H9 (cell line): ENCODE data around the gene DGCR2. TPM values are rescaled to one million over a fixed set of nuclear protein-coding genes. Genes with fewer than 3 reads are reported as not detected.
"Not testable (repeated sequence)": the region's sequence is repeated elsewhere in the genome, so short reads cannot be mapped to it uniquely, and the experiment has no call there.

Experiments used
- DNase-seq: peaks from one replicate; pipeline ENCODE4 v3.0.0-alpha.2; 2017
- H2AFZ ChIP-seq: one replicate; pipeline ENCODE4 v1.6.1; 2013; ENCODE audit warnings: mild to moderate bottlenecking, low read length, control low read depth, moderate library complexity
- H2AK5ac ChIP-seq: 2 replicates; pipeline ENCODE4 v1.6.1; 2013; ENCODE audit warnings: low read length, control low read depth, mixed read lengths; ENCODE audit not compliant: insufficient read length
- H2BK120ac ChIP-seq: one replicate; pipeline ENCODE4 v1.6.1; 2013; ENCODE audit warnings: low read depth, mild to moderate bottlenecking, low read length, control low read depth, inconsistent platforms; ENCODE audit not compliant: poor library complexity, severe bottlenecking
- H2BK12ac ChIP-seq: 2 replicates; pipeline ENCODE4 v1.6.1; 2013; ENCODE audit warnings: low read length, control low read depth, mixed read lengths, low read depth; ENCODE audit not compliant: insufficient read length
- H2BK15ac ChIP-seq: 2 replicates; pipeline ENCODE4 v1.6.1; 2013; ENCODE audit warnings: low read depth, low read length, control low read depth
- H2BK20ac ChIP-seq: one replicate; pipeline ENCODE4 v1.6.1; 2013; ENCODE audit warnings: low read depth, mild to moderate bottlenecking, low read length, control low read depth, inconsistent platforms; ENCODE audit not compliant: poor library complexity, severe bottlenecking
- H2BK5ac ChIP-seq: 2 replicates; pipeline ENCODE4 v1.6.1; 2013; ENCODE audit warnings: low read length, control low read depth, mixed read lengths; ENCODE audit not compliant: insufficient read length
- H3K14ac ChIP-seq: 2 replicates; pipeline ENCODE4 v1.6.1; 2013; ENCODE audit warnings: low read length, control low read depth; ENCODE audit not compliant: insufficient read depth
- H3K18ac ChIP-seq: 2 replicates; pipeline ENCODE4 v1.6.1; 2013; ENCODE audit warnings: low read depth, mild to moderate bottlenecking, mixed read lengths, low read length, control low read depth; ENCODE audit not compliant: insufficient read length
- H3K23ac ChIP-seq: 2 replicates; pipeline ENCODE4 v1.6.1; 2013; ENCODE audit warnings: low read length, control low read depth, mixed read lengths, low read depth; ENCODE audit not compliant: insufficient read length
- H3K23me2 ChIP-seq: 2 replicates; pipeline ENCODE4 v1.6.1; 2013; ENCODE audit warnings: low read depth, mild to moderate bottlenecking, mixed read lengths, low read length, control low read depth; ENCODE audit not compliant: insufficient read length, poor library complexity, severe bottlenecking
- H3K27ac ChIP-seq: 2 replicates; pipeline ENCODE4 v1.5.1; 2013; ENCODE audit warnings: low read length, control low read depth, mixed read lengths, low read depth; ENCODE audit not compliant: insufficient read length
- H3K27me3 ChIP-seq: 2 replicates; pipeline ENCODE4 v1.6.1; 2013; ENCODE audit warnings: low read length, control low read depth, inconsistent platforms; ENCODE audit not compliant: insufficient read depth
- H3K4ac ChIP-seq: 2 replicates; pipeline ENCODE4 v1.6.1; 2013; ENCODE audit warnings: low read depth, mild to moderate bottlenecking, control low read depth, inconsistent platforms, low read length, moderate library complexity
- H3K4me1 ChIP-seq: 2 replicates; pipeline ENCODE4 v1.6.1; 2013; ENCODE audit warnings: low read length, control low read depth, inconsistent platforms; ENCODE audit not compliant: insufficient read depth
- H3K4me2 ChIP-seq: 2 replicates; pipeline ENCODE4 v1.6.1; 2013; ENCODE audit warnings: low read length, control low read depth, mixed read lengths; ENCODE audit not compliant: insufficient read length, insufficient read depth
- H3K56ac ChIP-seq: 2 replicates; pipeline ENCODE4 v1.6.1; 2013; ENCODE audit warnings: low read depth, mild to moderate bottlenecking, mixed read lengths, low read length, control low read depth; ENCODE audit not compliant: insufficient read length
- H3K79me1 ChIP-seq: 2 replicates; pipeline ENCODE4 v1.6.1; 2013; ENCODE audit warnings: low read depth, mild to moderate bottlenecking, moderate library complexity, low read length, control low read depth, inconsistent platforms; ENCODE audit not compliant: insufficient read depth, poor library complexity, severe bottlenecking
- H3K79me2 ChIP-seq: 2 replicates; pipeline ENCODE4 v1.6.1; 2013; ENCODE audit warnings: low read length, control low read depth, inconsistent platforms; ENCODE audit not compliant: insufficient read depth
- H3K9ac ChIP-seq: 2 replicates; pipeline ENCODE4 v1.6.1; 2013; ENCODE audit warnings: low read length, control low read depth, mixed read lengths; ENCODE audit not compliant: insufficient read length; ENCODE audit errors: extremely low read depth
- H3K9me3 ChIP-seq: one replicate; pipeline ENCODE4 v1.6.1; 2013; ENCODE audit warnings: low read depth, low read length, inconsistent platforms; ENCODE audit not compliant: control insufficient read depth
- H3T11ph ChIP-seq: one replicate; pipeline ENCODE4 v1.6.1; 2013; ENCODE audit warnings: mild to moderate bottlenecking, low read length, control low read depth, inconsistent platforms
- H4K20me1 ChIP-seq: one replicate; pipeline ENCODE4 v1.6.1; 2013; ENCODE audit not compliant: control insufficient read depth, insufficient read length, insufficient read depth
- H4K5ac ChIP-seq: 2 replicates; pipeline ENCODE4 v1.6.1; 2013; ENCODE audit warnings: low read depth, mild to moderate bottlenecking, mixed read lengths, low read length, control low read depth; ENCODE audit not compliant: insufficient read length
- H4K8ac ChIP-seq: replicated peaks from 2 replicates; pipeline ENCODE4 v1.6.1; 2013; ENCODE audit warnings: low read length, control low read depth, mixed read lengths, low read depth; ENCODE audit not compliant: insufficient read length
- H4K91ac ChIP-seq: 2 replicates; pipeline ENCODE4 v1.6.1; 2013; ENCODE audit warnings: low read depth, mild to moderate bottlenecking, moderate library complexity, mixed read lengths, low read length, control low read depth; ENCODE audit not compliant: insufficient read length
- H3K27ac Mint-ChIP-seq, 3 experiments: 2 replicates in 2 of 3; 3 replicates in 1 of 3; pipeline ENCODE4 v1.8.0; 2020 to 2021; ENCODE audit warnings: mixed read lengths in 3 of 3, mild to moderate bottlenecking in 1 of 3, moderate library complexity in 1 of 3
- H3K27me3 Mint-ChIP-seq: 2 replicates; pipeline ENCODE4 v1.8.0; 2021; ENCODE audit warnings: low read depth, mild to moderate bottlenecking, moderate library complexity, mixed read lengths
- H3K36me3 Mint-ChIP-seq, 3 experiments: 2 replicates in 2 of 3; 3 replicates in 1 of 3; pipeline ENCODE4 v1.8.0; 2020 to 2021; ENCODE audit warnings: low read depth in 3 of 3, mixed read lengths in 3 of 3; ENCODE audit not compliant: insufficient read depth in 1 of 3
- H3K4me1 Mint-ChIP-seq, 2 experiments: 2 replicates each; pipeline ENCODE4 v1.8.0; 2020; ENCODE audit warnings: mixed read lengths in 2 of 2
- H3K4me3 Mint-ChIP-seq, 2 experiments: 2 replicates in 1 of 2; 3 replicates in 1 of 2; pipeline ENCODE4 v1.8.0; 2020 to 2021; ENCODE audit warnings: mild to moderate bottlenecking in 2 of 2, mixed read lengths in 2 of 2, moderate library complexity in 1 of 2
- H3K9me3 Mint-ChIP-seq, 2 experiments: 2 replicates in 1 of 2; 3 replicates in 1 of 2; pipeline ENCODE4 v1.8.0; 2020; ENCODE audit warnings: mild to moderate bottlenecking in 2 of 2, mixed read lengths in 2 of 2, moderate library complexity in 1 of 2
- WGBS: extraction: QIAGEN DNeasy Blood & Tissue Kit; methylation state at CpG from one replicate; pipeline ENCODE4 v1.1.7; 2013; ENCODE audit warnings: missing lambda C conversion rate, low lambda C conversion rate, mixed read lengths; ENCODE audit not compliant: insufficient read length; ENCODE audit errors: extremely low coverage; 5-methylcytosine and 5-hydroxymethylcytosine counted together
- total RNA-seq: library from RNA; stranded (reverse); gene quantifications from 2 replicates; pipeline ENCODE4 v1.2.1, GENCODE V29; 2021

DGCR2 gene
- total RNA-seq, 1 experiment from 2014 or later: 47.2 TPM

DNA sequence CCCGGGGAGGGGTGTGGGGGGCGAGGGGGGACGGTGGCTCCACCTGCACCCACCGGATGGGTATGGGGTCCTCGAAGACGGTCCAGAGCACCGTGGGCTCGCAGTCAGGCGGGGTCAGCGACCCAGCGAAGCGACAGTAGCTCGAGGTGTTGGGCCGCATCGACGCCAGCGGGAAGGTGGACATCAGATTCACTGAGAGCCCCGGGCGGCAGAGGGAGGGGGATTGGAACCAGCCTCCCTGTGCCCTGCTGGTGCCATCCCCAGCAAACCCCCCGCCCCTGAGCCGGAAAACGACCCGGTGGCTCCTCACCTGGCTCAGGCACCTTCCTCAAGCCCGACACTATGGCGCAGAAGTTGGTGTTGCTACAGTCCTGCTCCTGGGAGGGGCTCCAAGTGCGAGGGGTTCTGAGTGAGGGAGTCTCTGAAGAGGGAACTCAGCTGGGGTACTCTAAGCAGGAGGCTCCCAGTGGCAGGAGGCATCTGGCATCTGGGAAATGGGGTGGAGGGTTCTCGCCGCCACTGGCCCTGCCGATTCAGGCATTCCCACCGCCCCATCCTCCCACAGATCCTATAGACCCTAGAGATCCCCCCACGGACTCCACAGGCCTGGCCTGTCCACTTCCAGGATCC lies 89.9 kb downstream of the DGCR2 start:
- H3K27me3 Mint-ChIP-seq: peaks cover 47% of the 10 kb centered on the region
- H4K91ac ChIP-seq, H3K23me2 ChIP-seq, H3K79me1 ChIP-seq, H3K9me3 ChIP-seq, DNase-seq, H3K4ac ChIP-seq, H2BK5ac ChIP-seq, H3K27ac Mint-ChIP-seq, H2BK15ac ChIP-seq, H2AK5ac ChIP-seq, H2AFZ ChIP-seq, H3K27me3 ChIP-seq, H3K9ac ChIP-seq, H3T11ph ChIP-seq, H2BK120ac ChIP-seq, H3K4me1 ChIP-seq, H3K27ac ChIP-seq, H3K4me2 ChIP-seq, H3K14ac ChIP-seq, H3K18ac ChIP-seq, H3K23ac ChIP-seq, H4K5ac ChIP-seq, H3K56ac ChIP-seq, H3K4me3 Mint-ChIP-seq, H3K79me2 ChIP-seq, H2BK12ac ChIP-seq, H4K20me1 ChIP-seq, H4K8ac ChIP-seq, H3K36me3 Mint-ChIP-seq, H3K9me3 Mint-ChIP-seq, H2BK20ac ChIP-seq: not testable (repeated sequence)
- no CpG with 5 or more reads among the region's 31 CpGs for WGBS
- peaks cover 4 to 13% of the 10 kb centered on the region in 2 experiments for H3K4me1 Mint-ChIP-seq

DNA sequence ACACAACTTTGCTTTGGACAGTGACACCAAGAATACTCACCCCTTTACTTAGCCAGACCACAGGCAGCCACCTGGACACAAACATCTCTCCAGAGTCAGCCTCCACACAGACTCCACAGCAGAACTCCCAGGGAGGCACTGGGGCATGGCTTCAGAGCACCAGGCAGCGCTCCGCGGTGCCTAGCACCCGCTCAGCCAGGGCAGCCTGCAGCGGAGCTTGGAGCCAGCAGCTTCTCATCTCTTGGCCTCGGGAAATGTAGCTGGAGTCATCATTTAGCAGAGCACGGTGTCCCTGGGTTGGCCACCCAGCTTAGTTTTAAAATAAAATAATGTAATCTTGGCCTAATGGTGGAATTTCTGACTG lies 91.3 kb downstream of the DGCR2 start:
- not testable (repeated sequence) for H4K91ac ChIP-seq, DNase-seq, H2BK15ac ChIP-seq, H3K18ac ChIP-seq, H2AFZ ChIP-seq, H3K9me3 Mint-ChIP-seq, H4K5ac ChIP-seq, H4K20me1 ChIP-seq, H2BK12ac ChIP-seq, H2BK5ac ChIP-seq, H3K14ac ChIP-seq, H3K23me2 ChIP-seq, H4K8ac ChIP-seq, H3K9ac ChIP-seq, H3K27me3 ChIP-seq, H3K9me3 ChIP-seq, H2AK5ac ChIP-seq, H3K56ac ChIP-seq, H3K27ac ChIP-seq, H3T11ph ChIP-seq, H3K79me2 ChIP-seq, H3K36me3 Mint-ChIP-seq, H3K23ac ChIP-seq, H3K79me1 ChIP-seq, H3K27ac Mint-ChIP-seq, H3K4me2 ChIP-seq, H3K4ac ChIP-seq, H3K4me1 ChIP-seq, H2BK120ac ChIP-seq, H2BK20ac ChIP-seq
- WGBS: no CpG with 5 or more reads among the region's 7 CpGs
- H3K4me3 Mint-ChIP-seq: peak overlapping the region in 1 of 2 experiments; percentile 20; a peak in 1 of 5 replicates
- H3K27me3 Mint-ChIP-seq: peaks cover 53% of the 10 kb centered on the region
- peaks cover 8 to 12% of the 10 kb centered on the region in 2 experiments for H3K4me1 Mint-ChIP-seq
